Panc1 (cell line): ENCODE data around the gene SLIT1. TPM values are rescaled to one million over a fixed set of nuclear protein-coding genes. Genes with fewer than 3 reads are reported as not detected.

Experiments used
- ATAC-seq: fragments of 200-7000 bp; cut with Tn5 transposase; 2 replicates; pipeline ENCODE4 v1.9.1; 2020; ENCODE audit warnings: mild to moderate bottlenecking, moderate library complexity
- BruUV-seq: library from RNA; stranded (reverse); fragments of 400-500 nt; replicated peaks from 2 replicates; lab custom pipeline; 2021; lab: Mats Ljungman, UMichigan
- CTCF ChIA-PET: fragments of 300-600 bp; sonication (Branson Sonifier 250); formaldehyde crosslinking; loops from one replicate; lab custom pipeline; 2022; ENCODE audit warnings: antibody characterized with exemption; lab: Charles Lee
- POLR2A ChIA-PET: fragments of 300-600 bp; sonication (Branson Sonifier 250); formaldehyde crosslinking; loops from one replicate; lab custom pipeline; 2022; ENCODE audit warnings: antibody characterized with exemption; lab: Charles Lee
- DNase-seq: peaks from one replicate; pipeline ENCODE4 v3.0.0-alpha.2; 2010; ENCODE audit warnings: low read depth, low spot score
- H3K27ac ChIP-seq: 2 replicates; pipeline ENCODE4 v1.5.1; 2011; ENCODE audit warnings: mild to moderate bottlenecking, low read length, inconsistent platforms
- H3K27me3 ChIP-seq: fragments of 200-500 bp; sonication (Bioruptor generic); 2 replicates; pipeline ENCODE4 v1.6.0; 2014; ENCODE audit warnings: low read length, inconsistent platforms; ENCODE audit not compliant: control insufficient read depth, insufficient read depth
- H3K36me3 ChIP-seq: fragments of 200-500 bp; sonication (Bioruptor generic); 2 replicates; pipeline ENCODE4 v1.5.1; 2014; ENCODE audit warnings: inconsistent platforms, mild to moderate bottlenecking, low read length, moderate library complexity; ENCODE audit not compliant: control insufficient read depth, insufficient read depth
- H3K4me1 ChIP-seq: 2 replicates; pipeline ENCODE4 v1.5.1; 2011; ENCODE audit warnings: inconsistent platforms, mild to moderate bottlenecking, low read length, moderate library complexity; ENCODE audit not compliant: control insufficient read depth, insufficient read depth
- H3K4me3 ChIP-seq, 2 experiments: 2 replicates each; pipeline ENCODE4 v1.5.1; 2011 to 2012; ENCODE audit warnings: low read depth in 2 of 2, low read length in 2 of 2, mild to moderate bottlenecking in 2 of 2, inconsistent platforms in 1 of 2, moderate library complexity in 1 of 2
- H3K9me3 ChIP-seq: fragments of 200-500 bp; sonication (Bioruptor generic); 2 replicates; pipeline ENCODE4 v1.5.1; 2014; ENCODE audit warnings: low read depth, mild to moderate bottlenecking, inconsistent platforms, low read length, moderate library complexity; ENCODE audit not compliant: control insufficient read depth, insufficient read depth
- POLR2AphosphoS5 ChIP-seq: IDR thresholded peaks from 2 replicates; pipeline ENCODE4 v1.6.1; 2012; ENCODE audit warnings: mild to moderate bottlenecking, low read depth, low read length, moderate library complexity
- SIN3A ChIP-seq: IDR thresholded peaks from 2 replicates; pipeline ENCODE4 v1.6.1; 2012; ENCODE audit warnings: low read depth, mild to moderate bottlenecking, low read length, moderate library complexity, borderline replicate concordance; ENCODE audit not compliant: insufficient read depth
- TCF7L2 ChIP-seq: IDR thresholded peaks from 2 replicates; pipeline ENCODE4 v1.6.1; 2011; ENCODE audit warnings: mild to moderate bottlenecking, low read depth, low read length, inconsistent platforms
- in situ Hi-C: cut with HindIII; loops from 2 replicates; pipeline ENCODE4 v1.10.0; 2016; ENCODE audit warnings: low sequenced_read_pairs, low pct_unique_long_range_greater_than_20kb
- intact Hi-C: fragments of 100-400 bp; cut with micrococcal nuclease; formaldehyde crosslinking; loops from one replicate; pipeline ENCODE4 v1.10.0; 2022; ENCODE audit not compliant: unreplicated experiment
- total RNA-seq: library from RNA; stranded (reverse); gene quantifications from one replicate; pipeline ENCODE4 v1.2.1, GENCODE V29; 2021; ENCODE audit not compliant: unreplicated experiment
- TF ChIP-seq, protein P1 (sequence below): fragments of 450-650 bp; IDR thresholded peaks from 2 replicates; pipeline ENCODE4 v1.5.1; 2017; ENCODE audit warnings: mild to moderate bottlenecking
- TF ChIP-seq, protein P2 (sequence below), 2 experiments: IDR thresholded peaks; 2 replicates each; pipeline ENCODE4 v1.6.1; 2011 to 2012; ENCODE audit warnings: low read depth in 2 of 2, control low read depth in 1 of 2, low read length in 1 of 2, mild to moderate bottlenecking in 1 of 2, moderate library complexity in 1 of 2; ENCODE audit not compliant: insufficient read depth in 1 of 2

SLIT1 gene
- total RNA-seq, 1 experiment from 2014 or later: 2.6 TPM

DNA sequence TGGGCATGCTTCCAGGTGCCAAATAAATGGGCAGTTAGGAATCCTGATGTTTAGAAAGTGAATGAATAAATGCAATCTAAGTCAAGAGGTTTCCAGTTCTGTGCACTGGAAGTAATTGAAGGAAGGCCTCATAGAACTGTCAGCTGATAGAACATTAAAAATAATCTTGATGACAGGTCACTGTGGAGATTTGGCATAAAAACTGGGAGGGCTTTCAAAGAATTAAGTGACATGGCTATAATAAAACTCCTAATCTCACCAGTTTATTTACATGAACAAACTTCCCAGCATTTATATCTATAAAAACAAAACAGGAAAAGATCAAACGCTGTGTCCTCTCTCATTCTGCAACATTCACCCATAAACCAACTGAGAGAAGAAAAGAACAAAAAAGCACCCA lies 170.5 kb downstream of the SLIT1 start:
- Histone ChIP-seq H3K9me3 (no peaks in the 10 kb centered on the region), H3K27ac (no peak overlapping the region), H3K4me3 (no peak overlapping the region), H3K4me1 (no peaks in the 10 kb centered on the region), H3K27me3 (no peaks in the 10 kb centered on the region), H3K36me3 (no peaks in the 10 kb centered on the region)
- ATAC-seq (no peak), DNase-seq (no peak)
- TF ChIP-seq TCF7L2 (peak; percentile 63), POLR2AphosphoS5 (no peak)
- BruUV-seq: no TSS peak
- in situ Hi-C loops: no loop called here
- POLR2A ChIA-PET: no interaction called here
- intact Hi-C loops: no loop called here
- CTCF ChIA-PET: no interaction called here

DNA sequence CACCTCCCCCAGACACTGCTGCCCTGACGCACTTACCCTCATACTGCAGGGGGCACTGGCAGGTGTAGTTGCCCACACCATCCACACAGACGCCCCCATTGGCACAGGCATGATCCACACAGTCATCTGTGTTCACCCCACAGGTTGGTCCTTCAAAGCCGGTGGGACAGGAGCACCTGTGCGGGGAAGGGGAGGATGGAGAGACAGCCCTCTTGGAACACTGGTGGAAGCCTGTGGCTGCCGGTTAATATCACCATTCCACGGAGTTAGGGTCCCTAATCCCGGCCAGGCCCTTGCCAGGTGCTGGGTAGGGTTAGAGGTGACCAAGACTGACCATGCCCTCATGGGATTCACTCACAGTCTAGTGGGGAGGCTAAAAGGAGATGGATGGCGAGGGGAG lies 171.8 kb downstream of the SLIT1 start:
- no TSS peak for BruUV-seq
- Histone ChIP-seq H3K27ac (no peak overlapping the region), H3K36me3 (no peaks in the 10 kb centered on the region), H3K4me1 (no peaks in the 10 kb centered on the region), H3K9me3 (no peaks in the 10 kb centered on the region), H3K4me3 (no peak overlapping the region), H3K27me3 (no peaks in the 10 kb centered on the region; the same call in 1 of the 2 replicates)
- POLR2A ChIA-PET: no interaction called here
- CTCF ChIA-PET: no interaction called here
- TF ChIP-seq, protein P1, sequence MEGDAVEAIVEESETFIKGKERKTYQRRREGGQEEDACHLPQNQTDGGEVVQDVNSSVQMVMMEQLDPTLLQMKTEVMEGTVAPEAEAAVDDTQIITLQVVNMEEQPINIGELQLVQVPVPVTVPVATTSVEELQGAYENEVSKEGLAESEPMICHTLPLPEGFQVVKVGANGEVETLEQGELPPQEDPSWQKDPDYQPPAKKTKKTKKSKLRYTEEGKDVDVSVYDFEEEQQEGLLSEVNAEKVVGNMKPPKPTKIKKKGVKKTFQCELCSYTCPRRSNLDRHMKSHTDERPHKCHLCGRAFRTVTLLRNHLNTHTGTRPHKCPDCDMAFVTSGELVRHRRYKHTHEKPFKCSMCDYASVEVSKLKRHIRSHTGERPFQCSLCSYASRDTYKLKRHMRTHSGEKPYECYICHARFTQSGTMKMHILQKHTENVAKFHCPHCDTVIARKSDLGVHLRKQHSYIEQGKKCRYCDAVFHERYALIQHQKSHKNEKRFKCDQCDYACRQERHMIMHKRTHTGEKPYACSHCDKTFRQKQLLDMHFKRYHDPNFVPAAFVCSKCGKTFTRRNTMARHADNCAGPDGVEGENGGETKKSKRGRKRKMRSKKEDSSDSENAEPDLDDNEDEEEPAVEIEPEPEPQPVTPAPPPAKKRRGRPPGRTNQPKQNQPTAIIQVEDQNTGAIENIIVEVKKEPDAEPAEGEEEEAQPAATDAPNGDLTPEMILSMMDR: no peak
- TF ChIP-seq, protein P2, sequence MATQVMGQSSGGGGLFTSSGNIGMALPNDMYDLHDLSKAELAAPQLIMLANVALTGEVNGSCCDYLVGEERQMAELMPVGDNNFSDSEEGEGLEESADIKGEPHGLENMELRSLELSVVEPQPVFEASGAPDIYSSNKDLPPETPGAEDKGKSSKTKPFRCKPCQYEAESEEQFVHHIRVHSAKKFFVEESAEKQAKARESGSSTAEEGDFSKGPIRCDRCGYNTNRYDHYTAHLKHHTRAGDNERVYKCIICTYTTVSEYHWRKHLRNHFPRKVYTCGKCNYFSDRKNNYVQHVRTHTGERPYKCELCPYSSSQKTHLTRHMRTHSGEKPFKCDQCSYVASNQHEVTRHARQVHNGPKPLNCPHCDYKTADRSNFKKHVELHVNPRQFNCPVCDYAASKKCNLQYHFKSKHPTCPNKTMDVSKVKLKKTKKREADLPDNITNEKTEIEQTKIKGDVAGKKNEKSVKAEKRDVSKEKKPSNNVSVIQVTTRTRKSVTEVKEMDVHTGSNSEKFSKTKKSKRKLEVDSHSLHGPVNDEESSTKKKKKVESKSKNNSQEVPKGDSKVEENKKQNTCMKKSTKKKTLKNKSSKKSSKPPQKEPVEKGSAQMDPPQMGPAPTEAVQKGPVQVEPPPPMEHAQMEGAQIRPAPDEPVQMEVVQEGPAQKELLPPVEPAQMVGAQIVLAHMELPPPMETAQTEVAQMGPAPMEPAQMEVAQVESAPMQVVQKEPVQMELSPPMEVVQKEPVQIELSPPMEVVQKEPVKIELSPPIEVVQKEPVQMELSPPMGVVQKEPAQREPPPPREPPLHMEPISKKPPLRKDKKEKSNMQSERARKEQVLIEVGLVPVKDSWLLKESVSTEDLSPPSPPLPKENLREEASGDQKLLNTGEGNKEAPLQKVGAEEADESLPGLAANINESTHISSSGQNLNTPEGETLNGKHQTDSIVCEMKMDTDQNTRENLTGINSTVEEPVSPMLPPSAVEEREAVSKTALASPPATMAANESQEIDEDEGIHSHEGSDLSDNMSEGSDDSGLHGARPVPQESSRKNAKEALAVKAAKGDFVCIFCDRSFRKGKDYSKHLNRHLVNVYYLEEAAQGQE (IDR thresholded peaks at IDR 0.05; ENCODE audit: insufficient read depth in 1 of 2, low read depth in 2 of 2, low read length in 1 of 2): no peak
- no peak for TF ChIP-seq TCF7L2
- no peak for TF ChIP-seq SIN3A
- TF ChIP-seq POLR2AphosphoS5: no peak
- DNase-seq: no peak
- in situ Hi-C loops: no loop called here
- intact Hi-C loops: no loop called here
- no peak for ATAC-seq

DNA sequence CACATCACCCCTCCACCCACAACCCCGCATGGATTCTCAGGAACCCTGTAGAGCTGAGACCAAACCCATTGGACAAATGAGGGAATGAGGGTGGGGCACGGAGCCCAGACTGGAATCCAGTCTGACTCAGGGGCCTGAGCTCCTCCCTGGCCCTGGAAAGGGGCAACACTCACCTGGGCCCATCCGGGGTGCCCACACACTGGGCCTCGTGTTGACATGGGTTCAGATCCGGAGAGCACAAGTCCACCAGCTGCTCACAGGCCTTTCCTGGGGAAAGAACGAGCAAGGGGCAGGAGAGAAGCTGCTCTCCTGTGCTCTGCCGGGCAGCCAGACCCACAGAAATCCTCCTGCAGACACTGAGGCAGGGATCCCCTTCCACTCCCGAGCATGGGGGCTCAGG lies 172.2 kb downstream of the SLIT1 start:
- ChIA-PET CTCF (interaction anchor here (0.7 kb wide), 1 partner anchor 12 kb away, joined by 3 read pairs; no protein-coding TSS in a partner anchor), POLR2A (no interaction called here)
- no peaks in the 10 kb centered on the region for H3K9me3 ChIP-seq
- H3K27ac ChIP-seq: no peak overlapping the region
- no peak overlapping the region for H3K4me3 ChIP-seq
- intact Hi-C loops: no loop called here
- in situ Hi-C loops: no loop called here
- TF ChIP-seq SIN3A (no peak), POLR2AphosphoS5 (no peak)
- TF ChIP-seq, protein P2 (IDR thresholded peaks at IDR 0.05; ENCODE audit: insufficient read depth in 1 of 2, low read depth in 2 of 2, low read length in 1 of 2): no peak
- H3K4me1 ChIP-seq: no peaks in the 10 kb centered on the region
- no peaks in the 10 kb centered on the region for H3K36me3 ChIP-seq
- DNase-seq (no peak), ATAC-seq (no peak)
- no TSS peak for BruUV-seq
- H3K27me3 ChIP-seq: no peaks in the 10 kb centered on the region; the same call in 1 of the 2 replicates
